Erythroblast (primary cell): ENCODE data around the gene CACNA1I.
A peak's percentile ranks its signal among the peaks of the same experiment; 100 is the strongest.

Experiments
- DNase-seq, 2 experiments: peaks; one replicate each; lab custom pipeline; 2025; lab: John Stamatoyannopoulos, UW
- GATA1 ChIP-seq: IDR thresholded peaks from 2 replicates; pipeline ENCODE4 v1.6.1; 2011; ENCODE audit warnings: low read depth, mild to moderate bottlenecking, control low read depth, low read length, moderate library complexity
- POLR2A ChIP-seq: IDR thresholded peaks from 2 replicates; pipeline ENCODE4 v1.6.1; 2011; ENCODE audit warnings: mild to moderate bottlenecking, low read length

The CACNA1I gene

GRCh38 chr22:39530116-39530515 is 40.4 kb upstream of the CACNA1I start:
- no peak for DNase-seq
- TF ChIP-seq POLR2A (no peak), GATA1 (no peak)

GRCh38 chr22:39530692-39531331 is 39.7 kb upstream of the CACNA1I start:
- DNase-seq, result peak; percentile 81 to 85
- TF ChIP-seq POLR2A (no peak), GATA1 (no peak)

- TF ChIP-seq GATA1 (no peak), POLR2A (peak; percentile 91)
- peak; percentile 100 for DNase-seq
These were observed 38.1 kb upstream of the CACNA1I start, which contains the start of gene RPS19BP1 for GRCh38 chr22:39532215-39533073. RPS19BP1 (minus strand) TSS chr22:39532748; CDS start chr22:39532738, 10 bp downstream.

- TF ChIP-seq POLR2A (no peak), GATA1 (no peak)
- no peak for DNase-seq
These were observed 36.5 kb upstream of the CACNA1I start for GRCh38 chr22:39534092-39534506.

- no peak for TF ChIP-seq POLR2A
- peak; percentile 80 to 89 for DNase-seq
These were observed 35.8 kb upstream of the CACNA1I start for GRCh38 chr22:39534591-39535356.

- TF ChIP-seq POLR2A, result no peak
- no peak for TF ChIP-seq GATA1
- DNase-seq, result no peak
These were observed 35.2 kb upstream of the CACNA1I start for GRCh38 chr22:39535357-39535725.

DNA sequence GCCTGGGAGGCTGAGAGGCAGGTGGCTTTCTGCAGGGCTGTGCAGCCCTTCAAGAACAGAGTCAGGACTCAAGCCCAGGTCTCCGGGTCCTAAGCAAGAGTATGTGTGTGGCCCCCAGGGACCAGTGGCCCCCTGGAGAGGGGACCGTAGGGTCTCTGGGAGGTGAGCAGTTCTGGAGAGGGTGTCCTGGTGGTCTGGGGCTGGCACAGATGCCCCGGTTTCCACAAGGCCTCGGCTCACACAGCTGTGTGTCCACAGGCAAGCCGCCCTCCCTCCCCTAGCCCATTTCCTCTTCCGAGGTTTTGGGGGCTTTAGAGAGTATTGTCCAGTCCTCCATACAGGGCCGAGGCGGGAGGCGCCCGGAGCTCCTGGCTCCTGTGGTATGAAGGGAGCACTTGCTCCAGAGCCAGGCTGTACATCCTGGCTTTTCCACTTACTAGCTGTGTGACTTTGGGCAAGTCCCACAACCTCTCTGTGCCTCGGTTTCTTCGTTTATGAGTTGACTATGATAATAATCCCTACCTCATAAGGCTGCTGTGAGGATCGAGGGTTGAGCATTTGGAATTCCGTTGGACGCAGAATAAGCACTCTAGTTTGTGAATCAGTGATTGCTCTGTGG is 34.6 kb upstream of the CACNA1I start:
- DNase-seq, result no peak
- no peak for TF ChIP-seq GATA1
- TF ChIP-seq POLR2A, result no peak

GRCh38 chr22:39536711-39537110 is 33.8 kb upstream of the CACNA1I start:
- TF ChIP-seq POLR2A (no peak), GATA1 (no peak)
- DNase-seq, result no peak

- DNase-seq, result no peak
- TF ChIP-seq POLR2A (no peak), GATA1 (no peak)
These were observed 32.6 kb upstream of the CACNA1I start for GRCh38 chr22:39537975-39538374.

DNA sequence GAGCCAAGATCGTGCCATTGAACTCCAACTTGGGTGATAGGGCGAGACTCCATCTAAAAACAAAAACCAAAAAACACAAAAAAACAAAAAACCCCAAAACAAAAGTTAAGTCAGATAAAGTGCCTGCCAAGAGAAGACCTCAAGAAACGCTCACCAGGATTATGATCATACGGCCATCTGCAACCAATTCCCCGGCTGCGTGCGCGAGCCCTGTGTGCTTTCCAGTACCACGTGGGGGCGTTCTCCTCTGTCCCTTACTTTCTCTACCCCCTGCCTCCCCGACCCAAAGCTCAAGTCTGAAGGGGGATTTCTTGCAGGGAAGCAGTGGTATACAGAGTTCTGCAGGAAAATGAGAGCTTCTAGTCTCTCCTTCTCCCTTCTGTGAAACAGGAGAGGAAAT is 27.5 kb upstream of the CACNA1I start:
- peak; percentile 63 to 69 for DNase-seq
- no peak for TF ChIP-seq POLR2A
- TF ChIP-seq GATA1, result no peak

DNA sequence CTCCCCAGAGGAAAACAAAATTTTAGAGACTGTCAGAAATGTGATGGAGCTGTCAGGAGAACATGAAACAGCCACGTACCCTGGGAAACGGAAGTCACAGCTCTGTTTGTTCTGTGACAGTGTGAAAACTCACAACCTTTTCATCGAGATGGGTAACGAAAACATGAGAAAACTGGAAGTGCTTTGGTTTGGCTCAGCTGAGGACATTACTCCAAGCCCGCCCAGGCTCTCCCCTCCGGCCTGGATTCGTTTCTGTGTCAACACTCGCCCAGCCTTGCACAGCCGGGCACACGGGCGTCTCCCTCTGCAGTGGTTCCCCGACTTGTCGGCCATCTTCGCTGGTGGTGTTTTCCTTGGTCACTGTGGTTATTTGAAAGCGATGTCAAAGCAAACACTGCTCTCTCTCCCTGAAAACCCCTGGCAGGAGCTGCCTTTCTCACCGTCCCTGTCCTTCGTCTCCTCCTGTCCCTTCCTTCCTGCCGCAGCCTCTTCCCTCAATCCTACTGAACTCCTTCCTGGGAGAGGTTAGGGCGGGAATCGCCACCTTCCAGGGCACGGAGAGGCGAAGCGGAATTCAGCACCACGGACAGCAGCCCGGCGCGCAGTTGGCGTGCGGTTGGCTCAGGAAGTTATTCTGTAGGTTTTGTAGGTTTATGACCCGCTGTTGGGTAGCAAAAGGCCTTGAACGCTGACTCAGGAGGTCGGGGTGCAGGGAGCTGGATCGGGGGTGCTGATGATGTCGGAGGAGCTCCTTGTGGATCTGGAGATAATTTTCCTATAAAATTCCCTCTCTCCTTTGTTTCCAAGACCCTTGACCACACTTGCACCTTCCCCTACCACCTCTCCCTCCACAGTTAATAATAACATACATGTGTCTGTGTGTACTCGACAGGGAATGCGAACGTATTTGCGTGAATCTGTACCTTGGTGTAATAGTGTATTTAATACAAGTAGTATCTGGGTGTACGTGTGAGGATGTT is 24.9 kb upstream of the CACNA1I start:
- peak; percentile 58 to 74 for DNase-seq
- no peak for TF ChIP-seq POLR2A
- no peak for TF ChIP-seq GATA1

DNA sequence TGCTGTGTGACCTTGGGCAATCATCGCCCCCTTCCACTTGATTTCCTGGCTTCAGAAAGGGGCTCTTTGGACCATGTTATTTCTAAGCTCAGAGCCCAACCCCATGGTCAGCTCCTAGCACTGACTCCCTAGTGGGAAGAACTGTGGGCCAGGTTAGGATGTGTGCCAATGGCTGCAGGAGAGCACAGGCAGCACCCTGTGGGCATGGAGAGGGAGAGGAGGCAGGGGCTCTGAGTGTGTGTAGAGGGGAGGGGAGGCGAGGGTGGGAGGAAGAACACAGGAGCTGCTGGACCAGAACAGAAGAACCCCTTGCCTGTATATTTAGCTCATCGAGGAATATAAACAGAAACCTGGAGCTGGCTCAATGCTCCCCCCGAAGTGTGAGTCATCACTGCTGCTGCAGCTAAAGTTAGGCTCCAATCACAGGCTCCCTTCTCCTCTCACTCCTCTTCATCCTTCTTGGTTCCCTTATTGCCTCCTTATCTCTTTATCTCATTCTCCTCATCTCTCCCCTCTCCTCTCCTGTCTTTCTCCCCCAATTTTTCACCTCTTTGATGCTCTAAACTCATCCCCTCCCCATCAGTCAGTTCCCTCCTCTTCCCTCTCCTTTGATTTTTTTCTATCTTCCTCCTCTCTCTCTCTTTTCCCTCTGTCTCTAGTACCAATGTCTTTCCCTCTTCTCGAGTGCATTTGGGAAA is 23.5 kb upstream of the CACNA1I start:
- no peak for DNase-seq
- TF ChIP-seq POLR2A, result no peak
- TF ChIP-seq GATA1, result no peak
